SIG-M5 treated with dmso at 0.1 percent for 504 hours (cell line): ENCODE data around the gene RAP1GAP.

Experiments used
- DNase-seq: peaks from one replicate; lab custom pipeline; 2025; ENCODE audit not compliant: unreplicated experiment; lab: John Stamatoyannopoulos, UW

Gene RAP1GAP

DNA sequence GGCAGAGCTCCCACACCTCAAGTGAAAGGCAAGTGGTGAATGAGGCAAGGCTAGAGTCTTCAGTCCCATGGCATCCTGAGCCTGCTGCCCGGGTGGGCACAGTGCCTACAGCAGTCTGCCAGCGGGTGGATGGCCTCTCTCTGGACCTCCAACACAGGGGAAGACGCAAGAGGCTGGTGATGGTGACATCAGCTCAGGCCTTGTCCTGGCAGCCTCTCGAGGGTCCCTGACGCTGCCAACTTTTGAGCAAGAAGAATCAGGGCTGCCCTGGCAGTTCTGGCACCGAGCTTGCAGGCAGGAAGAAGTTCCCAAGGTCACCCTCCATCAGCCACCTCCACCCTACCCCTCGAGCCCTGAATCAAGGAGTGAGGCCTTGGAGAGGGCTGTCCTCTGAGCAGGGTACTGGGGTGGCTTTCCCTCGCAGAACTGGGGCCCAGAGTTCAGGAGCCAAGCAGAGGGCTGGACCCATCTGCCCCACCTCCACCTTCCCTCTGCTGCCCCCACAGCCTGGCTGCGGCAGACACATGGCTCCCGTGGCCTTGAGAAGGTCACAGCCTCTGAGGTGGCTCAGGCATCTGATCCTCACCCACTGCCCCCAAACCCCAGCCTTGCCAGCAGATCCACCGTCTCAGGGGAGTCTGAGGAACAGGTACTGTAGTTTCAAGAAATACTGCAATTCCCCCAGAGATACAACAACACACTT is 5.8 kb downstream of the RAP1GAP start:
- DNase-seq = no peak

DNA sequence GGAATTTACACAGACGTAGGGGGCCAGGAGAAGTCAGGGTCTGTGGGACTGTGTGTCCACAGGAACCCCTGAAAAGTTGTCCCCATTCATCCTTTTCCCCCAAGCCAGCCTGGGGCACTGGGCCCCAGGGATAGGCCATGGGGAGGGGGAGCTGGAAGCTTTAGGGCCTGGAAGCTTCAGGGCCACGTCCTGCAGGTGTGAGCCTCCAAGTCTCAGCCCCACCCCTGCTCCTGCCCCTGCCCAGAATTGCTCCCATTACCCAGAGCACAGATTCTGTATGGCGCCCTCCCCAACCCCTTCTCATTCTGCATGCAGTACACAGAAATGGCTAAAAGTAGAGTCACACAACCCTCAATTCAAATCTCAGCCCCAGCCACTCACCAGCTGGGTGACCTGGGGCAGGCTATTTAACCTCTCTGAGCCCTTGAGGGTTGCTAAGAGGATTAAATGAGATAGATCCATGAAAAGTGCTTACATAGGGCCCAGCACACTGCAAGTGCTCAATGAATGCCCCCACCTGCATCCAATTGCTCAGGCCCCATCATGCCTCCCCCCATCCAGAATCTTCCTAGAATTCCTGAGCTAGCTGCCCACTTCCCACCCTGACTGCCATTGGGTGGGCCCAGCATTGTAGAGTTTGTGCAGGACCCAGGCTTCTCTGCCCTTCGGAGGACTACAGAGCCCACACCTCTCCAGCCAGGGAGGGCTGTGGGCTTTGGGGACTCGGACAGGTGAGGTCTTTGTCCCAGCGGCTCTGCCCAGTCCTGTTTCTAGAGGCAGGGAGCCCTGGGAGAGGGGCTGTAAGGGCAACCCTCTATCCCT is 6.5 kb downstream of the RAP1GAP start:
- DNase-seq = no peak

- no peak for DNase-seq
These were observed 7.3 kb downstream of the RAP1GAP start for GRCh38 chr1:21661886-21662285.

DNA sequence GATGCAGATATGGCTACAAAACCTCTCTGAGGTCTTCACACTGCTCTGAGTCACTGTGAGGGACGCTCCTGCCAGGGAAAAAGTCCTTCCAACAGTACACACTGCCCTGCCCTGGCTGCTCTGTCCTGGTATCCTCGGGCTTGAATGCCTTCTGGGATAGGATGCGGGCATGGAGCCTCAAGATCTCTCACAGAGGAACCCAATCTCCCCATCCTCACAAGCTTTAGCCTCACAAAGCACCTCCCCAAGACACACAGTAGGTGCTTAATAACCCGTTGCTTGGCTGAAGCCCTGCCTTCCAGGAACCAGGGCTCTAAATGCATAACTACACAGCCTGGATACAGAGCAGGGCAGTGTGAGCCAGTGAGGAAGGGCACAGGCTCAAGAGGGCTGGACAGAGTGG is 9.2 kb downstream of the RAP1GAP start:
- no peak for DNase-seq

DNA sequence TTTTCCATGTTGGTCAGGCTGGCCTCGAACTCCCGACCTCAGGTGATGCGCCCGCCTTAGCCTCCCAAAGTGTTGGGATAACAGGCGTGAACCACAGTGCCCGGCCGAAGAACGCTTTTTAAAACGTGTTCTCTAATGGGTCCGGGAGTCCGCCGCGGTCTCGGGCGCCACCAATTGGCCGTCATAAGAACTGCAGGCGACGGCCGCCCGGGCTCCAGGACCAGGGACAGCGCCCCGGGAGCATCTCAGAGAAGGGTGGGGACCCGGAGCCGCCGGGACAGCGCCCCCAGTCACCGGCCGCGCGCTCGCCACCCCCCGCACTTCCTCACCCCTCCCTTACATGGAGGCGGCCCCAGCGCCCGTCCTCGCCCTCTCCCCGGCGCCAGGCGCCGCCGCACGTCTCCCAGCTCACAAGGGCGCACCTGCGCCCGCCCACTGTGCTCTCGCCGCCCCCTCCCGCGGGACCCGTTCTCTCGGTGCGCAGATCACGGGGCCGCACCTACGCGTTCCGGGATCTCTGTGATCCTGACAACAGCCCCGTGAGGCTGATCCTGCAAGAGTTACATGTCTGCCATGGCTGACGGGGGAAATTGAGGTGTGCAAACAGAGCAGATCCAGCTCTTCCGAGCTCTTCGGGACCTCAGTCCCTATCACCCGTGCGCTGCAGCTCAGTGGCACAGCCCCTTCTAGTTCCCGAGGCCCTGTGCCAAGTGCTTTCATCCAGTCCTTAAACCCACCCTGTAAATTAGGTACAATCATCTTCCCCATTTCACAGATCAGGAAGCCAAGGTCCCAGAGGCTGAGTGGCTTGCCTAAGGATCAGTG is 9.8 kb downstream of the RAP1GAP start:
- peak; percentile 69 for DNase-seq

DNA sequence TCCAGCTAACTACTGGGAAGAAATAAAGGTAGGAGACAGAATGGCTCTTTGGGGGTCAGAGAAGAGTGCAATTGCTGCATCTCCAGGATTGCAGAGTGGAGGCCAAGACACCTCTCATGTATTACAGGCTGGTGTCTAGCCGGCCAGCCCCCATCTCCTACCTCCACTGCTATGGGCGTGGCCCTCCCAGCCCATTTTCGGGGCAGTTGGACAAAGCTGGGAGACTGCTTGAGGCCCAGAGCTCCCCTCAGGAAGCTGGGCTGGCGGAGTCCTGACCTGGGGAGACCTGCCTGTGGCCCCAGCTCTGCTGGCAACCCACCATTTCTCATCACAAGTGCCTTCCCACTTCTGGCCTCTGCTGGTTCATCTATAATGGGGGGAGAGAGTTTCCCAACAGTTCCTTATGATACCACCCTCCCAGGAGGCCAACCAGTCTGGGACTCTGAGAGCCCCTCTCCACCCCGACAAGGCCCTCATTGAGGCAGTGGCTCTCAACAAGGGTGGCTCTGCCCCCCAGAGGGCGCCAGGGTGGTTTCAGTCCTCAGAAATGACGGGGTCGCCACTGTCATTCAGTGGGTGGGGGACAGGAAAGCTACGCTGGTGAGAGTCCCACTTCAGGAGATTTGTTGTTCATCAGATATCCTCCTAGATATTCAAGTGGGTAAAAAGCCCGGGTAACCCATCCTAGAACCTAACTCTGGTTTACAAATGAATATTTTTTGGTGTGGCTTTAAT is 11.5 kb downstream of the RAP1GAP start:
- no peak for DNase-seq

- no peak for DNase-seq
These were observed 13.4 kb downstream of the RAP1GAP start for GRCh38 chr1:21655748-21656147.

GRCh38 chr1:21655259-21655658 is 13.9 kb downstream of the RAP1GAP start:
- DNase-seq = no peak

DNA sequence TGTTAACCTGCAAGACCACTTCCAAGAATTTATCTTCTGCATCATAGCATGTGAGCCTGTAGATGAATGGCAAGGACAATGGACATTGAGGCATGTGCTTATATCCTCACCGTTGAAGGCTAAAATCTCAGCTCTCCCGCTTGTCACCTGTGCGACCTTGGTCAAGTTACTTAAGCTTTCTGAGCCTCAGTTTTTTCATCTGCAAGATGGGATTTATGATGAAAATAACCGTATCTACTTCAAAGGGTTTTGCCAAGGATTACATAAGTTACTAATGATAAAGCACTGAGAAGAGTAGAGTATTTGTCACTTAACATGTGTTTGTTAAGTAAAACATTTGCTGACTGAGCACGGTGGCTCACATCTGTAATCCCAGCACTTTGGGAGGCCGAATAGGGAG is 14.9 kb downstream of the RAP1GAP start:
- no peak for DNase-seq

GRCh38 chr1:21653744-21654100 is 15.4 kb downstream of the RAP1GAP start:
- DNase-seq = no peak

- DNase-seq = no peak
These were observed 16.0 kb downstream of the RAP1GAP start for GRCh38 chr1:21652937-21653743.

- DNase-seq = no peak
These were observed 16.8 kb downstream of the RAP1GAP start for GRCh38 chr1:21652101-21652936.

DNA sequence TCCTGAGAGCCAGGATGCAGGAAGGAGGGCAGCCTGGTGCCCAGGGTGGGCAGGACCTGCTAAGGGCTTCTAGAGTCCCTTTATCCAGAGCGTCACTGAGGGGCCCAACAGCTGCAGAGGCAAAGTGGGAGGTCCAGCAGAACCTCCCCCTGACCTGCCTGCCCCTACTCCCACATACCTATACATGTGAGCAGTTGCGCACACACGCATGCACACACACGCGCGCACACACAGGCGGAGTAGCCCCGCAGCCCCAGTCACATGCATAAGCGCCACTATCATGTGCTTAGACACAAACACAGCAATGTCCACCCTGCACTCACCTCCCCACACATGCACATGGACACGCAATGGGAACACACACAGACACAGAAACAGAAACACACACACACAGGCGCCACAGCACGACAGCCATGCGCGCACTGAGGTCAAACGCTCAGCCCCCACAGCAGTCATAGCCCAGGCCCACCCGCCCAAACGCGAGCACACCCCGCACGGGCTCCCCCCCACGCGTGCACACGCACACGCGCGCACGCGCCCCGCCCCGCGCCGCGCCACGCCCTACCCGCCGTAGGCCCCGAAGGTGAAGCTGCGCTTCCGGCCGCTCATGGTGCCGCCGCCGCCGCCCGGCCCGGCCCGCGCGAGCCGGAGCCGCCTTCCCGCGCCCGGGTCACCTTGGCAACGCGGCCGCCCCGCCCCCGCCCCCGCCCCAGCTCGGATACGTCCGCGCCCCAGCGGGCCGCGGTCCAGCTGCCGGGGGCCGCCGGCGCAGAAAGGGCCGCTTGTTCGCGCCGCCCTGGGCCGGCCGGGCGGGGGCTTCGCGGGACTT is 17.7 kb downstream of the RAP1GAP start:
- no peak for DNase-seq

DNA sequence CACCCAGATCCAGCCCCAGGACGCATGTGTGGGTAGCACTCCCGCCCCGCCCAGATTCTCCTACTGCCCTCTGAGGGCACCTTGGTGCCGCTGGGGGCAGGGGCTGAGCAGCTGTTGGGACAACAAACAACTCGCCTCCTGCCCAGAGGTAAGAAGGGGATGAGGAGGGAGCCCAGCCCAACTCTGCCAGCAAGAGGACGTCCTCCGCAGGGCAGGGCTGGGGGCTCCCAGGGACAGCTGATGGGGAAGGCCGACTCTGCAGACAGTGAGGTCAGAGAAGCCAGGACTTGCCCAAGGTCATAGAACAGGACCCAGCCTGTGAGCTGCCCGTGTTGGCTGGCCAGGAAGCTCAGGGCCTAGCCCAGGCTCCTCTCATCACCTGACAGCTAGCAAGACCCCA is 18.8 kb downstream of the RAP1GAP start:
- no peak for DNase-seq

- no peak for DNase-seq
These were observed 19.8 kb downstream of the RAP1GAP start for GRCh38 chr1:21649315-21649714.

GRCh38 chr1:21648791-21649190 is 20.4 kb downstream of the RAP1GAP start:
- no peak for DNase-seq

DNA sequence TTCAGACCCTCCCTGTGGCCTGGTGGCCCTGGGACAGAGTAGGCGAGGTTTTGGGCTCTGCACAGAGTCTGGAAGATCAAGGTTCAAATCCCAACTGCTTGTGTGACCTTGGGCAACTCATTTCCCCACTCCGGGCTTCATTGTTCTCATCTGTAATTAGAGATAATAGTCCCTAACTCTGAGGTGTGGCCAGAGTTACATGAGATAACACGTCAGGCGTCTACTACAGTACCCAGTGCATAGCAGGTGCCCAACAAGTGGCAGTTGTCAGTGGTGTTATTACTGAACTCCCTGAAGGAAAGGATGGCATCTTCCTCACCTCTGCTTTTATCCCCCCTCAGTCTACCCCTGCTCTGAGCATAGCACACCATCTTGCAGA is 20.8 kb downstream of the RAP1GAP start:
- no peak for DNase-seq
